GM12875 (cell line): Measurements from ENCODE around the gene BICD1.
"Not testable (repeated sequence)": the region's sequence is repeated elsewhere in the genome, so short reads cannot be mapped to it uniquely, and the experiment has no call there.

Source experiments
- H3K4me3 ChIP-seq: one replicate; pipeline ENCODE4 v1.5.1; 2011; ENCODE audit warnings: low read depth, low read length, control low read depth
- TF ChIP-seq, protein P1 (sequence below): IDR thresholded peaks from 2 replicates; pipeline ENCODE4 v1.5.1; 2011; ENCODE audit warnings: low read depth, mild to moderate bottlenecking, control low read depth, inconsistent platforms, low read length, moderate library complexity, borderline replicate concordance; ENCODE audit not compliant: insufficient read depth

Gene BICD1

DNA sequence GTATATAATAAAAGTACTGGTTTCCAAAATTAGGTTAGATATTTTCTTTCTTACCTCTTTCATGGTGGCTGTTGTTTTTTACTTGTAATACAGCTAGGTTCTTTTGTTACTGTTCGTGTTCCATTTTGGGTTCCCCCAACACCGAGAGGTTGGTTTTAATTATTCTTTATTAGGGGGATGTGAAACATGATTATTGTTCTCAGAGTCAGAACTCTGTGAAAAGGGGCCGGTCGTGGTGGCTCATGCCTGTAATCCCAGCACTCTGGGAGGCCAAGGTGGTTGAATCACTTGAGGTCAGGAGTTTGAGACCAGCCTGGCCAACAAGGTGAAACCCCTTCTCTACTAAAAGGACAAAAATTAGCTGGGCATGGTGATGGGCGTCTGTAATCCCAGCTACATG lies 108.1 kb downstream of the BICD1 start:
- no peak overlapping the region for H3K4me3 ChIP-seq
- TF ChIP-seq, protein P1, sequence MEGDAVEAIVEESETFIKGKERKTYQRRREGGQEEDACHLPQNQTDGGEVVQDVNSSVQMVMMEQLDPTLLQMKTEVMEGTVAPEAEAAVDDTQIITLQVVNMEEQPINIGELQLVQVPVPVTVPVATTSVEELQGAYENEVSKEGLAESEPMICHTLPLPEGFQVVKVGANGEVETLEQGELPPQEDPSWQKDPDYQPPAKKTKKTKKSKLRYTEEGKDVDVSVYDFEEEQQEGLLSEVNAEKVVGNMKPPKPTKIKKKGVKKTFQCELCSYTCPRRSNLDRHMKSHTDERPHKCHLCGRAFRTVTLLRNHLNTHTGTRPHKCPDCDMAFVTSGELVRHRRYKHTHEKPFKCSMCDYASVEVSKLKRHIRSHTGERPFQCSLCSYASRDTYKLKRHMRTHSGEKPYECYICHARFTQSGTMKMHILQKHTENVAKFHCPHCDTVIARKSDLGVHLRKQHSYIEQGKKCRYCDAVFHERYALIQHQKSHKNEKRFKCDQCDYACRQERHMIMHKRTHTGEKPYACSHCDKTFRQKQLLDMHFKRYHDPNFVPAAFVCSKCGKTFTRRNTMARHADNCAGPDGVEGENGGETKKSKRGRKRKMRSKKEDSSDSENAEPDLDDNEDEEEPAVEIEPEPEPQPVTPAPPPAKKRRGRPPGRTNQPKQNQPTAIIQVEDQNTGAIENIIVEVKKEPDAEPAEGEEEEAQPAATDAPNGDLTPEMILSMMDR = no peak

DNA sequence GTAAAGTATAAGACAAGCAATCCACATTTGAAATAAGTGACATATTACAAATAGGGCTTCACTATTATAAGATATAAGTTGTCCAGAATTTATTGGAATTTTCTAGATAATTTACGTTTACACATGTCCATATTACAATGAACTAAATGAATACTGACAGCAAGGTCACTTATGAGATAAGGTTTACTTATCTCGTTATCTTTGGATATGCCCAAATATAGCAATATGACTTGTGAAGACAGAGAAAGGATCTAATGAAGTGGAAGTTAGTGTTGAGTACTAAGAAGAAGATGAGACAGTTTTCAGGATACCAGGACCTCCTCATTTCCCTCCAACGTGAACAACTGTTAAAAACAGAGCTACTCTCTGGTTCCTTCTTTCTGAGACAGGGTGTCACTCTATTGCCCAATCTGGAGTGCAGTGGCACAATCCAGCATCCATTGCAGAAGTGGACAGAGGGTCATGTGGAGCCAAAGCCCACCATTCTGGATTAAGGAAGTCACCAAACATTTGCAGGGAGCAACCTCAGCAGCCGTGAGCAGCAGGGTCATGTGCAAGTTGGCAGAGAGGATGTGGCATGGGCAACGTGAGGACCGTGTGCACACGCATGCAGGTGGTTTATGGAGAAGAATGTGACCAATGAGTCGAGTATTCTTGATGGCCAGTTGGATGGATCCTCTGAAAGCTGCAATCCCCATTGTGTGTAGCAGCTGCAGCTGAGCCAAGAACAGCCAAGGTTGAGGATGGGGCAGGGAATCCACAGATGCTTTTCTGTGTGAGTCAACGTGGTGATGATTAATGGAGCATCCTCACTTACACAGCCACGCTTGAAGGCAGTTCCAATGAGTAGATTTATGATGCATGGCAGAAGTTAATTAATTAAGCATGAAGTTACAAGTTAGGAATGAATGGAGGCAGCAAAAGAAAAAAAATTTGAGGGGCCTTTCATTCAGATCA lies 111.0 kb downstream of the BICD1 start:
- H3K4me3 ChIP-seq = no peak overlapping the region
- TF ChIP-seq, protein P1 = no peak

DNA sequence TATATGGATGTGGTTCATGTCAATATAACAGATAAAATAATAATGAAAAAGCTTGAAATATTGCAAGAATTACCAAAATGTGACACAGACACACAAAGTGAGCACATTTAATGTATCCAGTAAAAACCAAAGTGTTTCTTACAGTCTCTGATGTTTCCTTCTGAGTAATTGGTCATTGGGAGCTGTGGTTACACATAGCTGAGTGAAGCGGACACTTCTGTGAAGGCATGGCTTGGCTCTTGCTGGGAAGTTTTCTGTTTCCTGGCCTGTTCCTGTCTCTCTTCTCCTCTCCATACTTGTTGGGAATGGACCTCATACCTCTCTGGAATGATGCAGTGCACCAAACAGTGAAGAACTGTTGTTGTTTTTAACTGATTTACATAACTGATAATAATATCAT lies 117.3 kb downstream of the BICD1 start:
- TF ChIP-seq, protein P1 = no peak
- H3K4me3 ChIP-seq = no peak overlapping the region

DNA sequence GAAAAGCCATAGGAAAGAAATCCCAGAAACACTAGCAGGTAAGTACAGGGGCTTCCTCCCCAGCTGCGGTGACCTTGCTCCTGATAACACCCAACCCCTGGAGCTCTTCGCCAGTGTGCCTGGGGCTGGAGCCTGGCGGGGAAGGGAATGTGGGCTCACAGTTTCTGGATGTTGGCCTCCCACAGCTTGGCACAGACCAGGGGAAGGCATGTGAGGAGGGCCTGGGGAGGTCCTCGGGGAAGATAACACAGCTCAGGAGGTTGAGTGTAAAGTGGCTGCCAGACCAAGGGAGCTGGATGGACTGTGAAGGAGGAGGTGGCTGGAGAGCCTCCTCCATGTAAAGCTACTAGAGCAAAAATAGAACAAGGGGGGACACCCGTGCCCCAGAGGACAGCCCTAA lies 120.1 kb downstream of the BICD1 start:
- TF ChIP-seq, protein P1 = no peak
- H3K4me3 ChIP-seq = no peak overlapping the region

DNA sequence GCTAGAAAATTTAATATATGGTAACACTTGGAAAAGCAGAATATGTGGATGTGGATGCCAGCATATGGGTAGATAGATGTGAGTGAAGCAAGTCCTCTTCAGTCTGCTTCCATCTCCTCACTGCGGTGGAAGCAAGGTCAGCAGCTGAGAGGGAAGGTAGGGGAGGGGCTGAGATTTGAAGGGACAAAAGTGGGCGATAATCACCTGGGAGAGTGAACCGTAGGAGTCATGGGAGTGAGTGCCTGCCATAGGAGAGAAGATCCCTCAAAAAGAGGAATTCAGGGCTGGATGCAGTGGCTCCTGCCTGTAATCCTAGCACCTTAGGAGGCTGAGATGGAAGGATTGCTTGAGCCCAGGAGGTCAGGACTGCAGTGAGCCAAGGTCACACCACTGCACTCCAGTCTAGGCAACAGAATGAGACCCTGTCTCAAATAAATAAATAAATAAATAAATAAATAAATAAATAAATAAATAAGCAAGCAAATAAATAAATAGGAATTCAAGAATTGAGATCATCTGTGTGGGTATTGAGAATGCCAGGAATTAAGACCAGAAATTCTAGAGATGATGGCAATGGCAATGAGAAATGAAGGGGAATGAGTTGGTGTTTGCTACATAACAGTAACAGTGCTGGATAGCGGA lies 123.4 kb downstream of the BICD1 start:
- no peak overlapping the region for H3K4me3 ChIP-seq
- TF ChIP-seq, protein P1 = no peak

DNA sequence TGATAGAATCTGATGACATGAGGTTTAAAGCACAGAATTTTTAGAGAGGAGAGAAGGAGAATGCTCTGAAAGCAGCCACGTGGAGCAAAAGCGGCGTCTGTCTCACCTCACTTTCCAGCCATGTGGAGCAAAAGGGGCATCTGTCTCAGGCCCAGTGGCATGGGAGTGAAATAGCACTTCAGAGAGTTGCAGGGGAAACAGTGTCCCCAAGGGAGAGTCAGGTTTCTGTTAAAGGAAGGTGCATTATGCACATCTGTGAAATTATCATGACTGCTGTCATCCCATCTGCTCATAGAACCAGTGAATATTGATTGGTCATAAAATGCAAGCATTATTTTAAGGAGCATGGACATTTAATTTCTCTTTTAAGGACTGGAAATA lies 124.0 kb downstream of the BICD1 start:
- H3K4me3 ChIP-seq = no peak overlapping the region
- TF ChIP-seq, protein P1 = no peak

DNA sequence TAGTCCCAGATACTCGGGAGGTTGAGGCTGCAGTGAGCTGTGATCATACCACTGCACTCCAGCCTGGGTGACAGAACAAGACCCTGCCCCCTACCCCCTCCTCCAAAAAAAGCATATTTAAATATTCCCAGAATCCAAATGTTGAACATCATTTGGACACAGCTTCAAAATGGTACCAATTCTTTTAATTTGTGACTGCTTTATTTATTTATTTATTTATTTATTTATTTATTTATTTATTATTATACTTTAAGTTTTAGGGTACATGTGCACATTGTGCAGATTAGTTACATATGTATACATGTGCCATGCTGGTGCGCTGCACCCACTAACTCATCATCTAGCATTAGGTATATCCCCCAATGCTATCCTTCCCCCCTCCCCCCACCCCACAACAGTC lies 124.7 kb downstream of the BICD1 start:
- H3K4me3 ChIP-seq = not testable (repeated sequence)
